ENCODE measurements around the gene SP140L. TPM values are rescaled to one million over a fixed set of nuclear protein-coding genes. Genes with fewer than 3 reads are reported as not detected.
A peak's percentile ranks its signal among the peaks of the same experiment; 100 is the strongest.

SP140L gene
- total RNA-seq (2013; cell fraction: nucleolus; rRNA removed), result 157 and 182 TPM in 2 replicates
- total RNA-seq (2014; rRNA removed) (12.5 and 13.3 TPM in 2 replicates), total RNA-seq (2014; rRNA removed; fragmentation: Illumina TruSeq; extraction: Trizol) (21.1 and 21.4 TPM in 2 replicates), total RNA-seq (2021) (17.3 and 18.5 TPM in 2 replicates), polyA plus RNA-seq (2011; rRNA removed) (25.6 and 33.0 TPM in 2 replicates), polyA plus RNA-seq (2014; fragmentation: Illumina TruSeq; extraction: Trizol) (28.6 and 28.7 TPM in 2 replicates), polyA plus RNA-seq (2014; fragmentation: Nextera tagmentation; extraction: Ambion mirVana) (1 to 10 TPM; 4.7 to 6.1 TPM), polyA plus RNA-seq (2014; rRNA removed) (17.0 and 18.3 TPM in 2 replicates), polyA plus RNA-seq (2016; fragmentation: Nextera tagmentation; extraction: Ambion mirVana) (10 to 100 TPM; 10.4 to 12.9 TPM), polyA minus RNA-seq (2011; rRNA and poly(A)+ RNA removed) (20.6 and 21.0 TPM in 2 replicates), Bru-seq, nascent RNA (percentile 81 among the genes with signal in this experiment), BruChase-seq, experiment 1, labeled RNA remaining after a 6-hour chase (percentile 72 among the genes with signal in this experiment), BruChase-seq, experiment 2, labeled RNA remaining after a 2-hour chase (percentile 77 among the genes with signal in this experiment)
- polyA plus RNA-seq (2011; ENCODE audit: low read depth), result 16.1 TPM
- 15.0 and 16.0 TPM in 2 replicates for polyA plus RNA-seq (2011; cell fraction: cytosol; rRNA removed)
- polyA plus RNA-seq (2011; cell fraction: nucleus; rRNA removed), result 75.2 and 83.6 TPM in 2 replicates
- polyA plus RNA-seq (2012), result 21.2 TPM in 2 replicates
- 5.4 and 9.1 TPM in 2 replicates for polyA minus RNA-seq (2011; cell fraction: cytosol; rRNA and poly(A)+ RNA removed)
- 36.1 and 55.1 TPM in 2 replicates for polyA minus RNA-seq (2011; cell fraction: nucleus; rRNA and poly(A)+ RNA removed)
- long read RNA-seq, experiment 1, partial matches to known transcripts, result 2 of 3 reads
- long read RNA-seq, experiment 1, other reads (novel, unspliced or antisense), result 1 of 3 reads
- long read RNA-seq, experiment 2, transcript SP140L-203 (19 exons, 2,665 nt), result major isoform, 11 of 61 reads
- long read RNA-seq, experiment 2, partial matches to known transcripts, result 28 of 61 reads
- long read RNA-seq, experiment 2, other reads (novel, unspliced or antisense), result 15 of 61 reads

DNA sequence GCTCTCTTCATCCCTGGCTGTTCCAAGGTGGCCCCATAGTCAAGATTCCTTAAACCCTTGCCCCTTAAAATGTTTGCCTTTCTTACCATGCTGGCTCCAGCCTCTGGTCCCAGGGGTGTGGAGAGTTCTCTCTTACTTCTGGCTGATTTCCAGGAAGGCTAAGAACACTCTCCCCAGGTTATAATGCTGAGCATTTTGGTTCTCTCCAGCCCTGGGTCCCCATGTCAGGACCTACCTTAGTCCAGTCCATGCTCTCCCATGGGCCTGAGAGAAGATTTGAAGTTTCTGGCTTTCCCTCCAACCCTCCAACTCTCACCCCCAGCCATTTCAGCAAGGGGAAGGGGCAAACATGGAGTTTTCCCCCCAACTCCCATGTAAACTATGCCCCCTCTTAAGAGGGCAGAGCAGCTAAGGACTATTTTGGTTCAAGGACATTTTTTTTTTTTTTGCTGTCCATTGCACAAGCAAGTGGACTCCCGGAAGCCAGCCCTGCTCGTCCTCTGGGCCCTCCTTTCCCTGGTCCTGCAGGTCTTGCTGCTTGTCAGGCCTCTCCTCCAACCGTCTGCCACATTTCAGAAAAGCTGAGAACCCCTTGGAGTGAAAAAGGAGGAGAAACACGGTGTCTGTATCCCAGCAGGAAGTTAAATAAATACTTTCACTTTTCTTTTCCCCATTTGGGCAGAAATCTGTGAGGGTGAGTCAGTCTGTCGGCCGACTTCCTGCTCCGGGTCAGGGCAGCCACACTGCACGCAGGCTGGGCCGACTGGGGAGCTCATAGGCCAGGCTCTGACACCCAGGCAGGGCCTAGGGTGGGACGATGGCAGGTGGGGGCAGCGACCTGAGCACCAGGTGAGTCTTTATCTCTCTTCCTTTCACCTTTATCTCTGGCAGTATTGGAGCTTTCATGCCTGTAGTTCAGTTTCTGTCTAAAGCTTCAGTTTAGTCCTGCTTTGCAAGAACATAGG is at the start of gene SP140L:
Gene SP140L, plus strand, starts transcription at position 741 of the 965 bp plus-strand sequence. Its CDS starts 77 bp downstream, at position 818.
- Histone ChIP-seq H3K9ac (ENCODE audit: control insufficient read depth, insufficient read depth, low read length) (peak within 1 kb of the TSS; percentile 87), H3K27ac (ENCODE audit: control insufficient read depth, insufficient read depth) (peak within 1 kb of the TSS; percentile 96), H3K4me1 (ENCODE audit: control insufficient read depth, insufficient read depth, low read length) (no peaks in the 10 kb centered on the region), H3K9me3 (replicated peaks; ENCODE audit: control insufficient read depth, insufficient read depth, low read length) (no peaks in the 10 kb centered on the region; the same call in 1 of the 3 replicates), H2AFZ (ENCODE audit: control insufficient read depth, low read depth, low read length) (peak within 1 kb of the TSS; percentile 87), H3K36me3 (ENCODE audit: control insufficient read depth in 2 of 2, insufficient read depth in 2 of 2, low read length in 1 of 2) (no peaks in the 10 kb centered on the region), H4K20me1 (ENCODE audit: control insufficient read depth, insufficient read depth) (no peaks in the 10 kb centered on the region), H3K4me2 (ENCODE audit: control insufficient read depth, insufficient read depth) (peak within 1 kb of the TSS; percentile 96), H3K4me3 (peak within 1 kb of the TSS; percentile 78), H3K79me2 (ENCODE audit: control insufficient read depth, insufficient read depth, low read length) (peaks cover 8% of the 10 kb centered on the region), H3K27me3 (replicated peaks in 1 of 2; ENCODE audit: control insufficient read depth in 2 of 2, insufficient read depth in 2 of 2, low read length in 1 of 2) (no peaks in the 10 kb centered on the region)
- ChIA-PET POLR2A (interaction anchor here (0.6 to 2.4 kb wide), 11 partner anchors 8 to 261 kb away, joined by 3 to 12 read pairs (median 5); partner anchors contain the start of genes SP100 and SP140), RAD21 (ENCODE audit: unreplicated experiment) (interaction anchor here (1.0 to 2.1 kb wide), 17 partner anchors 8 to 284 kb away, joined by 3 to 14 read pairs (median 5); partner anchors contain the start of genes SP100, SP110 and SP140), SMC1A (ENCODE audit: uncharacterized antibody, unreplicated experiment) (interaction anchor here (0.7 to 4.0 kb wide), 22 partner anchors 9 to 288 kb away, joined by 3 to 23 read pairs (median 4); partner anchors contain the start of genes SP110 and SP140), CTCF (interaction anchor here (0.6 to 2.3 kb wide), 9 partner anchors 8 to 318 kb away, joined by 3 to 8 read pairs (median 3); no protein-coding TSS in a partner anchor)
- in situ Hi-C loops (cut with MboI), result no loop called here
- peak; percentile 96 for ATAC-seq
- intact Hi-C loops (cut with micrococcal nuclease; ENCODE audit: unreplicated experiment), result loop anchor here (5.0 kb wide), 4 partner anchors 91 to 286 kb away; partner anchors contain the start of genes SP100 and SP140
- WGBS (ENCODE audit: insufficient coverage, insufficient replicate concordance, low lambda C conversion rate, missing lambda C conversion rate), result under 1% methylated on average over 11 of the region's 11 CpGs
- no TSS peak for BruUV-seq (replicated peaks)
- DNase-seq (ENCODE audit: low read depth, low spot score), result peak; percentile 55
- peak; percentile 95 for FAIRE-seq
- TF ChIP-seq MEF2A (IDR thresholded peaks at IDR 0.05; ENCODE audit: insufficient read depth, low read depth, low read length), result no peak
- TF ChIP-seq PBX3 (IDR thresholded peaks at IDR 0.05; ENCODE audit: insufficient replicate concordance, low read depth, low read length), result no peak
- no peak for TF ChIP-seq IKZF2 (IDR thresholded peaks at IDR 0.05)
- TF ChIP-seq PKNOX1 (IDR thresholded peaks at IDR 0.05), result no peak
- no peak for TF ChIP-seq NFXL1 (IDR thresholded peaks at IDR 0.05; ENCODE audit: borderline replicate concordance)
- TF ChIP-seq ZBTB40 (IDR thresholded peaks at IDR 0.05; ENCODE audit: borderline replicate concordance), result peak; percentile 90
- no peak for TF ChIP-seq CBFB (IDR thresholded peaks at IDR 0.05; ENCODE audit: low read depth)
- TF ChIP-seq POU2F2 (IDR thresholded peaks at IDR 0.05; ENCODE audit: borderline replicate concordance, low read depth, low read length), result no peak
- peak; percentile 25; the same call in 1 of the 2 replicates for TF ChIP-seq NBN (IDR thresholded peaks at IDR 0.05)
- TF ChIP-seq RELA (IDR thresholded peaks at IDR 0.05; ENCODE audit: borderline replicate concordance, partially characterized antibody), result peak; percentile 9

Measured in GM12878 (cell line).